H1 (cell line): ENCODE results near the gene ZFP64. TPM values are rescaled to one million over a fixed set of nuclear protein-coding genes. Genes with fewer than 3 reads are reported as not detected.

Experiments used
- CTCF ChIP-seq, 3 experiments: IDR thresholded peaks; 1 replicate in 2 of 3; 2 replicates in 1 of 3; pipeline versions ENCODE4 v1.5.1 to v1.6.1; 2011; ENCODE audit warnings: low read length in 3 of 3, mild to moderate bottlenecking in 3 of 3, inconsistent platforms in 2 of 3, low read depth in 1 of 3, moderate library complexity in 1 of 3; ENCODE audit not compliant: insufficient read depth in 1 of 3; ENCODE audit errors: control extremely low read depth in 1 of 3
- POLR2A ChIP-seq, 2 experiments: IDR thresholded peaks; 1 replicate in 1 of 2; 2 replicates in 1 of 2; pipeline ENCODE4 v1.6.1; 2011; ENCODE audit warnings: low read depth in 2 of 2, low read length in 2 of 2, mild to moderate bottlenecking in 2 of 2; ENCODE audit errors: control extremely low read depth in 1 of 2
- POLR2AphosphoS5 ChIP-seq: IDR thresholded peaks from 2 replicates; pipeline ENCODE4 v1.6.1; 2011; ENCODE audit warnings: low read depth, low read length
- RFX5 ChIP-seq: IDR thresholded peaks from 2 replicates; pipeline ENCODE4 v1.6.1; 2011; ENCODE audit warnings: low read depth, low read length, improper control_type of control experiment, borderline replicate concordance
- polyA plus RNA-seq, 7 experiments: library from polyadenylated mRNA; depleted of rRNA in 3 of 7; stranded (reverse) in 5 of 7; unstranded in 2 of 7; fragments of >200 nt in 5 of 7; fragments of 200-250 nt in 2 of 7; gene quantifications; 1 replicate in 5 of 7; 2 replicates in 1 of 7; 4 replicates in 1 of 7; pipeline versions ENCODE4 v1.2.1 to v1.2.3, GENCODE V29; 2011 to 2013; ENCODE audit warnings: missing spikeins in 2 of 7, mixed read lengths in 2 of 7
- total RNA-seq: library from RNA; stranded (reverse); fragmentation: NEBNext Ultra II Directional; extraction: Animal tissue kit (Norgen Biotek cat#: 25700); gene quantifications from 2 replicates; pipeline ENCODE4 v1.2.1, GENCODE V29; 2021

ZFP64 gene
- total and polyA plus RNA-seq, 2 of the 8 experiments (the other 6 are each of a cell fraction or from before 2014, with no cell fraction given), result 25.3 to 43.7 TPM

GRCh38 chr20:52191916-52192718 is 538 bp upstream of the ZFP64 start (continued):
- peak; percentile 28 to 60 (median 50); a peak in 2 of 4 replicates for TF ChIP-seq CTCF (IDR thresholded peaks at IDR 0.05; ENCODE audit: control extremely low read depth in 1 of 3, insufficient read depth in 1 of 3, low read depth in 1 of 3, low read length in 3 of 3)
- no peak for TF ChIP-seq RFX5
- TF ChIP-seq POLR2AphosphoS5, result peak; percentile 68
- peak in 1 of 2 experiments; percentile 62; a peak in 2 of 3 replicates for TF ChIP-seq POLR2A (IDR thresholded peaks at IDR 0.05; ENCODE audit: control extremely low read depth in 1 of 2, low read depth in 2 of 2, low read length in 2 of 2)
